Measurements from ENCODE around the gene ZNF747.
"Not testable (repeated sequence)": the region's sequence is repeated elsewhere in the genome, so short reads cannot be mapped to it uniquely, and the experiment has no call there.

The ZNF747 gene

GRCh38 chr16:30523768-30524574 is 10.7 kb downstream of the ZNF747 start:
- TF ChIP-seq CTCF (IDR thresholded peaks at IDR 0.05; ENCODE audit: low read depth, low read length), result no peak
- no peak for DNase-seq (ENCODE audit: extremely low read depth, low read depth)

DNA sequence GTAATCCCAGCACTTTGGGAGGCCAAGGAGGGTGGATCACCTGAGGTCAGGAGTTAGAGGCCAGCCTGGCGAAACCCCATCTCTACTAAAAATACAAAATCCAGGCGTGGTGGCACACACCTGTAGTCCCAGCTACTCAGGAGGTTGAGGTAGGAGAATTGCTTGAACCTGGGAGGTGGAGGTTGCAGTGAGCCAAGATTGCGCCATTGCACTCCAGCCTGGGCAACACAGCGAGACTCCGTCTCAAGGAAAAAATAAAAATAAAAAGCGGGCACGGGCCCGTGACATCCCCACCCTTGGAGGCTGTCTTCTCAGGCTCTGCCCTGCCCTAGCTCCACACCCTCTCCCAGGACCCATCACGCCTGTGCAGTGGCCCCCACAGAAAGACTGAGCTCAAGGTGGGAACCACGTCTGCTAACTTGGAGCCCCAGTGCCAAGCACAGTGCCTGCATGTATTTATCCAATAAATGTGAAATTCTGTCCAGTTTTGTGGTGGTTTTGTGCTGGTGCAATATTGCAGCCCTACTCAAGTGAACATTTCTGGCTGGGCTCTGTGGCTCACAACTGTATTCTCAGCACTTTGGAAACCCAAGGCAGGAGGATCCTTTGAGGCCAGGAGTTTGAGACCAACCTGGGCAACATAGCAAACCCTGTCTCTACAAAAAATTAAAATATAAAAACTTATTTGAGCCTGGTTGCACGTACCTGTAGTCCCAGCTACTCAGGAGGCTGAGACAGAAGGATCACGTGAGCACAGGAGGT is 11.8 kb downstream of the ZNF747 start:
- DNase-seq (ENCODE audit: extremely low read depth, low read depth), result not testable (repeated sequence)

DNA sequence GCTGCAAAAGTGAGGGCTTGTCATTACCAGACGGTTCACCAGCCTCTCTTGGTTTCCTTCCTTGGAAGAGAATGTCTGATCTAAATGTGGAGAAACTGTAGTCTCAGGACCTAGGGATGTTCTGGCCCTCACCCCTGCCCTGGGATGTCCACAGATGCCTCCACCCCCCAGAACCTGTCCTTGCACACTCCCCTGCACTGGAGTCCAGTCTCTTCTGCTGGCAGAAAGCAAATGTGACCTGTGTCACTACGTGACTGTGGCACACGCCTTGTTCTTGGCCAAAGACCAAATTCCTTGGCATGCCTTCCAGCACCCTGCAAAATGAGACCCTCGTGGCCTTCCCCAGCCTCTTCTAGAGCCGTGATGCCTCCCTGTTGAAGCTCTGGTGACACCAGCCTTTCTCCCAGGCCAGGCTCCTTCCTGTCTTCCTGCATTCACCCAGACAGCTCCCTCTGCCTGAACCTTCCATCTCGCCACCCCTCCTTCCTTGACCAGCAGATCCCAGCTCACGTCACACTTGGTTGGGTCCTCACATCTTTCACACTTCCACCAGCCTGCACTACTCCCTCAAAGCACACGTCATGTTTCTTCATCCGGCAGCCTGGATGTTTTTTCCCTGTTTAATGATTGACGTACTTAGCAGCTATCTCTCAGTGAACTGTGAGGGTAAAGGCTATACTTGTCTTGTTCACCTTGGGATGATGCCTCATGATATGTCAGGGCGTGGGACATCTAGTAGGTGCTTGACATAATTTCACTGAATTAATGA is 12.6 kb downstream of the ZNF747 start:
- DNase-seq (ENCODE audit: extremely low read depth, low read depth), result no peak
- TF ChIP-seq CTCF (IDR thresholded peaks at IDR 0.05; ENCODE audit: low read depth, low read length), result no peak

- no peak for TF ChIP-seq CTCF (IDR thresholded peaks at IDR 0.05; ENCODE audit: low read depth, low read length)
- DNase-seq (ENCODE audit: extremely low read depth, low read depth), result no peak
Observed at GRCh38 chr16:30521476-30521872, 13.2 kb downstream of the ZNF747 start.

DNA sequence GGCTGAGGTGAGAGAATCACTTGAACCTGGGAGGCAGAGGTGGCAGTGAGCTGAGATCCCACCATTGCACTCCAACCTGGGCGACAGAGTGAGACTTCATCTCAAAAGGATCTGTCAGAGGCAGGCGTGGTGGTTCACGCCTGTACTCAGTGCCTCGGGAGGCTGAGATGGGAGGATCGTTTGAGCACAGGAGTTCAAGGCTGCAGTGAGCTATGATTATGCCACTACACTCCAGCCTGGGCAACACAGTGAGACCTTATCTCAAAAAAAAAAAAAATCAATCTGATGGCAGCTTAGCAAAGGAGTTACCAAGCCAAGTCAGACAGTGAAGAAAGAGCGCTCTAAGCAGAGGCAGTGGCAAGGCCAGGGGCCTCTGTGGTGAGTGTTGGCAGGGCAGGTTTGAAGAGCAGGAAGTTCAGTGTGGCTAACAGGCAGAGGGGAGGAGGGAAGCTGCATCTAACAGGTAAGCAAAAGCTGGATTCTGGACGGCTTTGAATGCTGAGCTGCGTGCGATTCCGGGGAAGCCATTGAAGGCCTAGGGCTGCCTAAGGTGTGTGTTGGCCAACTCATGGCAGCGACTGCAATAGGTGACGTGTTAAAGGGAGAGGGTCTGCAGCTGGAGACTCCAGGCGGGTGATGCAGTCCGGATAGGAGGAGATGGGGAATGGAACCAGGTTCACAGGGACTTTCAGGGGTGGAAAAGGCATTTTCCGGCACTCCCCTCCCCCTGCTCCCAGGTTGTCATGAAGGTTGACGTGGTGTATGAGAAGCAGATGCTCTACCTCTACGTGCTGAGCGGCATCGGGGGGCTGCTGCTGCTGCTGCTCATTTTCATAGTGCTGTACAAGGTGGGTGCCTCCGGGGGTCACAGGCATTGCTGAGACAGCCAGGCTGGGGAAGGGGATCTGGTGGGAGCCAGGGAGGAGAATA is 15.3 kb downstream of the ZNF747 start:
- no peak for TF ChIP-seq CTCF (IDR thresholded peaks at IDR 0.05; ENCODE audit: low read depth, low read length)
- no peak for DNase-seq (ENCODE audit: extremely low read depth, low read depth)

DNA sequence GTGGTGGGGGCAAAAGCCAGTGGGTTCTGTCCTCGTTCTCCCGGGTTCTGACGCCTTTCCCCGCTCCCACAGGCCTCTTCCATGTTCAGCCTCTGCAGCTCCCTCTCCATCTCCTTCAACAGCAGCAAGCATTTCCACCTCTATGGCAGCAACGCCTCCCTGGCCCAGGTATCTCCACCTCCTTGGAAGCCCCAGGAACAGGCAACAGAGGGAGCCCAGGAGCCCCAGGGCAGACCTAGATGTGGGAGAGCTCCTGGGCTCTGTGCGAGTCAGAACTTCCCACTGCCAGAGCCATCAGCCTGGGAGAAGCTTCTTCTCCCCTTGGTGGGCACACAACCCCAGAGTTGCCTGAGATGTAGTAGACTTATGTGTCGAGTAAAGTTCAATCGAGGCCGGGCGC is 16.1 kb downstream of the ZNF747 start:
- no peak for TF ChIP-seq CTCF (IDR thresholded peaks at IDR 0.05; ENCODE audit: low read depth, low read length)

GRCh38 chr16:30515275-30515674 is 19.4 kb downstream of the ZNF747 start:
- no peak for TF ChIP-seq CTCF (IDR thresholded peaks at IDR 0.05; ENCODE audit: low read depth, low read length)
- no peak for DNase-seq (ENCODE audit: extremely low read depth, low read depth)

More for the DNA sequence above, 16.1 kb downstream of the ZNF747 start:
- DNase-seq (ENCODE audit: extremely low read depth, low read depth), result no peak

Measured in AG09319 (cell line).